ENCODE results near the gene COL4A2.
"Not testable (repeated sequence)": the region's sequence is repeated elsewhere in the genome, so short reads cannot be mapped to it uniquely, and the experiment has no call there.

COL4A2 gene

GRCh38 chr13:110308656-110309359 is 1.7 kb downstream of the COL4A2 start:
- no peak for DNase-seq

DNA sequence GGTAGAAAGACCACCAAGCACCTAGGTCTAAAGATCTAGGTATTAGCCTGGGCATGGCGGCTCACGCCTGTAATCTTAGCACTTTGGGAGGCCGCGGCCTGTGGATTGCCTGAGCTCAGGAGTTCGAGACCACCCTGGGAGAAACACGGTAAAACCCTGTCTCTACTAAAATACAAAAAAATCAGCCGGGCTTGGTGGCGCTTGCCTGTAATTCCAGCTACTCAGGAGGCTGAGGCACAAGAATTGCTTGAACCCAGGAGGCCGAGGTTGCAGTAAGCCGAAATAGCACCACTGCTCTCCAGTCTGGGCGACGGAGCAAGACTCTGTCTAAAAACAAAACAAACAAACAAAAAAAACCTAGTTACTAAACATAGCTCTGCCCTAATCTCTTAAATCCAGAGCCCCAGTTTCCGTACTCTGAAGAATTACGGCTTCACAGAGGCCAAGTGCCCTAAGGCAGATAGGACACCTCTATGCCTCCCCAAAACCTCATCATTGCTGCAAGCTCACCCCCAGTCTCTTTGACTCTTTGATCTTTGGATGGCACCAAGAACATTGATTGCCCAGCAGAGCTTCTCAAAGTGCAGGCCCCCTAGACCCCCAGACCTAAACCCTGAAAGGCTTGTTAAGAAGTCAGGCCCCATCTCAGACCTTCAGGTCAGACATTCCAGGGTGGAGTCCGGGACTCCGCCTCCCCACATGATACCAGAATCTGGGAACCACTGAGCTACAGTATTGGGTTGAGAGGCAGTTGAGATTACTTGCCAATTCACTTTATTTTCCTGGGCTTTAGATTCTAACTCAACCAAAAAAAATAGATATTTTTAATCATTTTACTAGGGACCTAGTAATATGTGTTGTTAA is 2.8 kb downstream of the COL4A2 start:
- no peak for DNase-seq

- DNase-seq = no peak
Observed at GRCh38 chr13:110310541-110311442, 3.7 kb downstream of the COL4A2 start.

- DNase-seq = no peak
Observed at GRCh38 chr13:110311443-110312338, 4.6 kb downstream of the COL4A2 start.

- DNase-seq = no peak
Observed at GRCh38 chr13:110312339-110313031, 5.4 kb downstream of the COL4A2 start.

DNA sequence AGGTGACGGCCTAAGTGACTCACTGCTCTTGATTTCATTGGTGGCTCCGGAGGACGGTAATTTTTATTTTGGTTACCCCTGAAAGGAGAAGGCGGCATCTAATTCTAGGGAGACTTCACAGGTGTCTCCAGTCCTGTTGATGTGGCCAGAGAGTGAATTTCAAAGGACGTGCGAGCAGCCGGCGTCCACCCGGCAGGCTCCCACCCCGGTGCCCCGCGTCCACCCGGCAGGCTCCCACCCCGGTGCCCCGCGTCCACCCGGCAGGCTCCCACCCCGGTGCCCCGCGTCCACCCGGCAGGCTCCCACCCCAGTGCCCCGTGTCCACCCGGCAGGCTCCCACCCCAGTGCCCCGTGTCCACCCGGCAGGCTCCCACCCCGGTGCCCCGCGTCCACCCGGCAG is 6.2 kb downstream of the COL4A2 start:
- DNase-seq = not testable (repeated sequence)

GRCh38 chr13:110313733-110314132 is 6.6 kb downstream of the COL4A2 start:
- not testable (repeated sequence) for DNase-seq

DNA sequence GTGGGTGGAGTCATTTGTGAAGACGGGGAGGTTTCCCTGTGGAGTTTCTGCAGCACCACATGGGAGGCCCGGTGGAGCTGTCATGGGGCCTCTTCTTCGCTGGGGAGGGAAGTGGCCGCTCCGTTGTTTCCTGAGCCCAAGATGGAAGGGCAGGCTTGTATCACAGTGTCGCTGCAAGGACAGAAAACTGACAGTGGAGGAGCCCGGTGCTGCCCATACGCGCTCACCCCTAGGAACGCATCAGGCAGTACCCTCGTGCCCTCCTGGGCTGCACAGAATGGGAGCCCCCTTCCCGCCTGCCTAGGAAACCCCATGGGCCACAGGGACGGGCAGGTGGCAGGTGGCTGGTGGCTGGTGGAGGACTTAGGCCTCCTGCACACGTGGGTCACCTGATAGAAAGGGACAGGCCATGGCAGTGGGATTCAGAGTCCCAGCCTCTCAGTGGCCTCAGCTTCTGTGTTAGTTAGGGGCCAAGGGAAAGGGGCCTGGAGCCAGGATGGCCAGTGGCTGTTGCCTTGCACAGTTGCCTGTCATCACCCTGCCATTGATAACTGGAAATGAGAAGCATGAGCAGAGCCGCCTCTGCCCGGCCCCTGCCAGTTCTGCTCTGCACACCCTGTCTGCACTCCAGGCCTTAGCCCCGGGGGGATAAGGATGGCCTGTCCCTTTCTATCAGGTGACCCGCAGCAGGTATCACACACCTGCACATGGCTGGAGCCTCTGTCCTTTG is 7.6 kb downstream of the COL4A2 start:
- DNase-seq = no peak

DNA sequence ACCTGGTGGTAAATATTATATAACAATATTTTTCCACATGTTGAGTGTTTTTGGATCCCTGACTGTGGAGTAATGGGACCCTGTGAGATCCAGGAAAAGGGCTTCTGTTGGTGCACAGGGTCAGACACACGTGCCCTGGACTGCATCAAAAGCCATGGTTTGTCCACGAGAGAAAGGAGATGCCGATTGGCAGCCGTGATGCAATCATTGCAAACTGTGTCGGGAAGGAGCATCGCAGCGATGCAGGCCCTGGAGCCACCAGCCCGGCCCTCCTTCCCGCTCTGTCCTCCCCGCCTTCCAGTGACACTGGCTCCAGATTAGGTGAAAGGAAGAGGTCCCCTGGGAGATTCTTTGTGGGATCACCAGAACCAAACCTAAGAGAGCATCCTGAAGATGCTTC is 9.1 kb downstream of the COL4A2 start:
- DNase-seq = no peak

- no peak for DNase-seq
Observed at GRCh38 chr13:110317093-110317492, 10.0 kb downstream of the COL4A2 start.

DNA sequence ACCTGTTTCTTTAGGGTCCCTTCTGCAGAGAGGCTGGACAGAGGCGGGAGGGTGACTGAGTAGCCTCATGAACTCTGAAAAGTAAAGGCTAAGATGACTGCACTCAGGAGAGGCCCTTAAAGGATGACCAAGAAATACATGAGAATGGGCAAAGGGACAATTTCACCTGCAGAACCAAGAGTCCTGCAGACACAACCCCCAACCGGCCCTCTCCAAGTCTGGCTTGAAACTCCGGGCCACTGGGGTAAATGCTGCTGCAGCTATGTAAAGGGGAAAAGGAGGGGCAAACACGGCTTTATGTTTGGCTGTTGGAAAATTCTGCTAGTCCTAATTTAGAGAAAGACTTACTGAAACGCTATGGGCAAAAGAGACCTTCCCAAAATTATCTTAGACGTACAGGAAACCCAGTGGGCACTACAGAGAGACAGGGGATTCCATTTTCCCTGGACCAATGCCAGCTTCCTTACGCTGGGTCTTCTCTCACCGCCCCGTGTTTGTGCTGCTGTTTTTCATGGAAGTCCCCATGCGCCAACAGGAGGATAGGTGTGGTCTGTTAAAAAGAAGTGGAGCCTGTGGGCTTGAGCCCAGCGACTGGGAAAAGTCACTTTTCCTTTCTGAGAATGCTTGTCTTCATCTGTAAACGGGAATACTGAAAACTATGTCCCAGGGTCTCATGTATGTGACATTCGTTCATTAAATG is 10.6 kb downstream of the COL4A2 start:
- no peak for DNase-seq

DNA sequence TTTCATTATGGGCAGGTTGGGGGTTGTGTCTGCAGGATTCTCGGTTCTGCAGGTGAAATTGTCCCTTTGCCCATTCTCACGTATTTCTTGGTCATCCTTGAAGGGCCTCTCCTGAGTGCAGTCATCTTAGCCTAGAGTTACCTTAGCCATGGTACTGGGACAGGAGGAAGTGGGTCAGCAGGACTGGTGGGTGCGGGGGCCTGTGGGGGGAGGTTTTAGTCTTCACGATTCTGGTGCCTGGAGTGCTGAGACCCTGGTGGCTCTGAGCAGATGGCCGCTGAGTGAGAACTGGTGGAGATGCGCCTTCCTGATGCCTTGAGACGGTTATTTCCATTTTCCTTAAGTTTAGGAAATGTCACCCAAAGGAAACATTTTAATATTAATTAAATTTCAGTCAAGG is 11.8 kb downstream of the COL4A2 start:
- no peak for DNase-seq

DNA sequence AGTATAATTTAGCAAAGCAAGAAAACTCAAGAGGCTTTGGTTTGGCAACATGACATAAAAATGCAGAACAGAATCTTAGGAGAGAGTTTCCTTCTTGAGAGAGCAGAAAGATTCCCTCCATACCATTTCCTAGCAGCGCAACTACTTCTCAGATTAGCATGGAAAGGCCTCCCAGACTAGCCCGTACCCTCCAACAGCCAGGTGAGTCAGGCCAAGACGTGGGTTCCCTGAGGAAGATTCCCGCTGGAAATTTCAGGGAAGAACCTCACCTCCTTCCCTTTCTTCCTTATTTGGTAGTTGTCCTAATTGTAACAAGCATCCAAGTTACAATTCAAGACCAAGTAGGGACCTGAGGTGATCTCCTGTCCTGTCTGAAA is 12.3 kb downstream of the COL4A2 start:
- no peak for DNase-seq

DNA sequence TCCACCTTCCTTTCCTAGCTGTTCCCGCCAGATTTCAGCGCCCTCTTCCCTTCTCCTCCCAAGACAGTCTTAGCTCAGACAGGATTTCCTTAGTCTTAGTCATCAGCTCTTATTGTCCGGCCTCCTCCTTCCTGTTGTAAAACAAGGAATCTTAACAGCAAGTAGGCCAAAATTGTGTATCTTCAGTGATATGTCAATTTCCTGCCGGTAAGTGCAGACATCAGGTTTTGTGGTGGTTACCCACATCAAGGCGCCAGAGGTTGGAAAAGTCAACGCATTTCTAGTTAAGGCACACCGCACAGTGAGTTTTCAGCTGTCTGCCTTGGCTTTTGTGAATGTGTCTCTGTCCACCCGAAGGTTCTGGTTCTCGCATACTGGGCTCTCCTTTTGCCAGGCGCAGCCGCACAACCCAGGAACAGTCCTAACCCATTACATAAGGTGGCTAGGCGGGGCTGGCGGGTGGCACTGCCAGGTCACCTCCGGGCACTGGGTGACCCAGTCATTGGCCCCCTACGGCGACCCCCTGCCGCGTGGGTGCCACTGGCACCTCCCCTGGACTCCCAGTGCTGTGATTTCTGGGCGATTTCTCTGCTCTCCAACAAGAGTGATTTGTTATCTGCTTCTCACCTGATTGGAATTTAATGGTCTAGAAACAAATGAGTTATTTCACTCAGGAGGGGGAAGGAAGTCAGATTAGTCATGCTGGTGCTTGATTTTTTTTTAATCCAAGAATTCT is 12.9 kb downstream of the COL4A2 start:
- no peak for DNase-seq

DNA sequence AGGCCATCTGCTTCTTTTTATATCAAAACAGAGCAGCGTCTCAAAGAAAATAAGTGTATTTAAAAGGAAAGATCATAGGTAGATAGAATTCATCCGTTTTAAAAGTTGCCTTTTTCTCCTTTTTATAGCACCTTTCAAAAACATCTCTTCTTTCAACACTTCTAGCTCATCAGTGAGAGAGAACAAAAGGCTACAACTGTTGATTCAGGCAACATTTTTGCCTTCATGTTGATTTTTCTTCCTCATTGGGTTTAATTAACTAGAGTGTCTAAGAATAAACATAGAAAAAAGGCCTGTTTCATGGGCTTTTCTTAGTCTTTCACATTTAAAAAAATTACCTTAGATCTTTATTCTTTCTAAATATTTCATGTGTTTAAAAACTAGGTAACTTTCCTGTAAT is 13.6 kb downstream of the COL4A2 start:
- no peak for DNase-seq

DNA sequence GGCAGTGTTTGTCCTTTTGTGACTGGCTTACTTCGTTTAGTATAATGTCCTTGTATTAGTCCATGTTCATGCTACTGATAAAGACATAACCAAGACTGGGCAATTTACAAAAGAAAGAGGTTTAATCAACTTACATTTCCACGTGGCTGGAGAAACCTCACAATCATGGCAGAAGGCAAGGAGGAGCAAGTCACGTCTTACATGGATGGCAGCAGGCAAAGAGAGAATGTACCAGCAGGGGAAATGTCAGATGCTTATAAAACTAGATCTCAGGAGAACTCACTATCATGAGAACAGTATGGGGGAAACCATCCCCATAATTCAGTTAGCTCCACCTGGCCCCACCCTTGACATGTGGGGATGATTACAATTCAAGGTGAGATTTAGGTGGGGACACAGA is 14.5 kb downstream of the COL4A2 start:
- not testable (repeated sequence) for DNase-seq

GRCh38 chr13:110322126-110322827 is 15.2 kb downstream of the COL4A2 start:
- DNase-seq = no peak

- no peak for DNase-seq
Observed at GRCh38 chr13:110322828-110323171, 15.7 kb downstream of the COL4A2 start.

Data from activated CD4-positive, alpha-beta T cell treated with anti-CD3 and anti-CD28 coated beads, Interleukin-2, amount 50 U/mL, for 4 hours (primary cell).